GM12891 (cell line): ENCODE results near the gene PAN3.

Experiments
- POLR2A ChIP-seq: IDR thresholded peaks from 2 replicates; pipeline ENCODE4 v1.6.1; 2011; ENCODE audit warnings: low read depth, low read length, control low read depth
- POLR2AphosphoS5 ChIP-seq: IDR thresholded peaks from 2 replicates; pipeline ENCODE4 v1.6.1; 2011; ENCODE audit warnings: low read depth, low read length, control low read depth
- POU2F2 ChIP-seq: IDR thresholded peaks from 2 replicates; pipeline ENCODE4 v1.6.1; 2011; ENCODE audit warnings: low read depth, mild to moderate bottlenecking, control low read depth, low read length, moderate library complexity
- TAF1 ChIP-seq: IDR thresholded peaks from 2 replicates; pipeline ENCODE4 v1.6.1; 2011; ENCODE audit warnings: low read depth, low read length, control low read depth

- TF ChIP-seq POU2F2 (no peak), POLR2AphosphoS5 (no peak), POLR2A (no peak), TAF1 (no peak)
These were observed 34.6 kb downstream of the PAN3 start for GRCh38 chr13:28172947-28173346.
